ENCODE results near the gene ATF4.
"Not testable (repeated sequence)": the region's sequence is repeated elsewhere in the genome, so short reads cannot be mapped to it uniquely, and the experiment has no call there.

The ATF4 gene

DNA sequence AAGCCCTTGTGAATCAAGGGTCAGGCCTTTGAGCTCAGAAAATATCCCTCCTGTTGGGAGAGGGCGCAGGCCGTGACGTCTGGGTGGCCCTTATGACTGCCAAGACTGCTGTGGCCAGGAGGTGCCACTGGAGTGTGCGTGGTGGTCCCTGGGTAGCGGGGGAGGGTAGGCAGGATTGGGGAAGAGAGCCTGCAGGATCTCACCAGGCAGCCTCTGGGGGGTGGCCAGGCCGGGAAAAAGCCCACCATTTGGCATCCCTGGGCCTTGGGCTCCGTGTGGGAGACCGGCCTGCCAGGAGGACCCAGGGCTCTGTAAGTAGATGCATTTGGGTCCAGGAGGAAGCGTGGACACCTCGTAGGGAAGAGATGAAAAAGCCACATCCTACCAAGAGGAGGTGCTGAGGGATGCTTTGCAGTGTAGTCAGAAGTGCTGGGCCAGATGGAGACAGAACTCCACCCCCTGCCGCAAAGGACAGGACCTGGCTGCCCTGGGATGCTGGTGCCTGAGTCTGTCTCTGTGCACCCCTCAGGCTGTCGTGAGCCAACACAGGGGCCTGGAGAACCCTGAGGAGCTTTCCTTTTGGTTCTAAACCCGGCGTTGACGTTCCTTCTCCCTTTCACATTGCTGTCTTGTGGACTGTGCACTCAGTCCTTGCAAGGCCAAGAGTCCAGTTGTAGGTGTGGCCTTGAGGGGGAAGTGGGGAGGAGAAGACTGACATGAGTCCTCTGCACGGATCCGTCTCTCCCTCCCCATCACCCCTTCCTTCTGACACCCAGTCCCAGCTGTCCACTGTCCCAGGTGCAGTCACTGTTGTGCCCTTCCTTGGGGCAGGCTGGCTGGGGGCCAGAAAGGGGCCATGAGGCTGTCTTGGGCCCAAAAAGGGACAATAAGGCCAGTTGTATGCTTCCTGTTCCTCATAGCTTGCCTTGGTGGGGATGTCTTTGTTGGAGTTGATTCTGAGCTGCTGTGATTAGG is 31.0 kb upstream of the ATF4 start:
- no peak for DNase-seq (ENCODE audit: low read depth in 2 of 2)

DNA sequence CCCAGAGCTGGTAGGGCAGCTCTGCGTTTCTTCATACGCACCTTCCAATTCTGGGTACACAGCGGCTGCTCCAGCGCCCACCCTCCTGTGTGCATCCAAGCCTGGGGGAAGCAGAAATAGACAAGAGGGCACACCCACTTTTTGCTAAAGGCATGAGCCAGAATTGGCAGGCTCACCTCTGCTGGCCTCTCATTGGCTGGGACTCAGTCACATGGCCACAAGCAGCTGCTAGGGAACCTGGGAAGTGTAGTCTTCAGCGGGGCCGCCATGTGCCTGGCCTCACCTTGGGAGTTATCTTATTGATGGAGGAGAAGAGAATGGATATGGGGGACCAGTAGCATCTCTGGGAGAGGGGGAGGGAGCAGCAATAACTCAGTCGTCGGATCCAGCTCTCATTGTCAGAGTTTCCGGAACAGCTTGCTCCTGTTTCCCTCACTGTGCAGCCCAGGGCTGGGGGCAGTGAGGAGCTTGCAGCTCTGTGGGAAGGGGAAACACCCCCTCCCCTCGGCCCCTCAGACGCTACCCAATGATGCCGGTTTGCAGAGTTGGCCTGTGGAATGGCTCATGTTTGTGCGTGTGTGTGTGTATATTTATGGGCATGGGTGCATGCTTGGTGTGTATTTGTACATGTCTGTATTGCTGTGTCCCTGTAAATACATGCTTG is 30.1 kb upstream of the ATF4 start:
- DNase-seq (ENCODE audit: low read depth in 2 of 2): peak in 1 of 2 experiments; percentile 12

DNA sequence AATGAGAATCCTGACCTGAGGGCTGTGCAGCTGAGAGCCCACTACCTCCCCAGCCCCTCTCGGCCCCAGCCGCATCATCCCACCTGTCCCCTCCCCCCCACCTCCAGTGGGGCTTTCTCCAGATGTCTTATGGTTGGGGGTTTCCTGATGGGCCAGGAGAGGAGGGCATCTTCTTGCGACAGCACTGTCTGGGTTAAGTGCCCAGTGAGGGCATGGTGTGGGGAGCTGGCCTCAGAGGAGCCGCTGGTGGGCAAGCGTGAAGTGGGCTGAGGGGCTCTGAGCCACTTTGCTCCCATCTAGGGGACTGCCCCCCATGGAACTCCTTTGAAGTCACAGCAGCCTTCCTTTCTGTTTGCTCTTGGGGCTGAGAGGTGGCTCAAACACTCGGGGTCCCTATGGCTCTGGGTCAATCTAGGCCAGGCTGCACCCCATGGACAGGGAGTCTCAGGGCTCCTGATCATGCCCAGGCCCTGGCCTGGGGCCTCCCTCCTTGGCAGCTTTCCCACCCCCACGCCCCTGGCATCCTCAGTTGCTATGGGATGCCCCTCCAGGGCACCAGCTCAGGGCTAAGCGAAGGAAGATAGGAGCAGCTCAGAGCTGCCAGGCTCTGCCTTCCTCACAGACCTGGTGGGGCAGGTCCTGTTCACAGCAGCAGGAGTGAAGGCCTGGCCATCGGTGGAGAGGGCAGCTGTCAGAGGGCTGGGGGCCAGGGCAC is 29.2 kb upstream of the ATF4 start:
- DNase-seq (ENCODE audit: low read depth in 2 of 2): no peak

DNA sequence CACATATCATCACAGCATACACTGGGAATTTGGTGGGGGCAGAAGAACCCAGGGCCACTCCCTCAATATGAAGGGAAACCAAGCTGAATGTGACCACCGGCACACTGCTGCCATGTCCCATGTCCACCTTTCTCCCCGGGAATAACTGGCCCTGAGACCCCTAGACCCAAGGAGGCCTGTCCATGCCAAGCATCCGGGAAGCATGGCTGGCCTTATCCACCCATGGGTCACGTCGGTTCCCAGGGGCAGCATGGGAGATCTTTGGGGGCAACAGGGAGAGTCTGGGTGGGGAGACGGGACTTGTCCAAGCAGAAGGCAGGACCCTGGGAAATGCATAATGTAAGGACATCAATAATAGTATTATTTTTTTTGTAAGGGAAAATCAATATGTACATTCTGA is 28.7 kb upstream of the ATF4 start:
- DNase-seq (ENCODE audit: low read depth in 2 of 2): no peak

DNA sequence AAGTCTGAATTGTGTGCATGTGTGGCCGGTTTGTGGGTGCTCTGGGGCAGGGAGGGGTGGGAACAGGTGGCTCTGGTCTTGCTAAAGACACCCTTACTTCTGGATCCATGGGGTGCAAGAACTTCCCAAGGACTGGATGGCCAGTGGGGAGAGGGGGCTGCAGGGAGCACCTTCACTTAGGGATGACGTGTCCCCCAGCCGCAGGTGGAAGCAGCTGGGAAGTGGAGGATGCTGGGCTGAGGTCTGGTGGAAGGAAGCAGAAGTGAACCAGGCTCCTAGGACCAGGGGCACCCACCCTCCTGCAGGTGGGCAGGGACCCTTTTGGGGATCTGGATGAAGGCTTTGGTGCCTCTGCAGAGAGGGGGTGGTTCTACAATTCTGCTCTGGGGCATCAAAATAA is 28.2 kb upstream of the ATF4 start:
- DNase-seq (ENCODE audit: low read depth in 2 of 2): no peak

DNA sequence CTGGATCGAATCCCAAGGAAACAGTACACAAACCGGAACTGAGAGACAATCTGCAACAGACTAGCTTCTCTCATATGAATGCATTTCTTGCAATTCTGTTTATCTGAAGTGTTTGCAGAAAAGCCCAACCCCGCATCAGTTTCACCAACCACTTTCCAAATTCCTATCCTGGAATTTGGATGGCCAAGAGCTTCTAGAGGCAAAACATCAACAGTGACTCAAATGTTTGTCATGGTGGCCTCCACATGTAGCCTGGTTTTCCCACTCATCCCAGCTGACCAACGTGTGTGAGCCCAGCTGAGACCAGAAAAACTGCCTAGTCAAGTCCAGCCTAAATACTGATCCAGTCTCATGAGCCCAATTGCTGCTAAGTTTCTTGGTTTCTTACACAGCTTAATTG is 26.6 kb upstream of the ATF4 start:
- DNase-seq (ENCODE audit: low read depth in 2 of 2): peak in 1 of 2 experiments; percentile 30

DNA sequence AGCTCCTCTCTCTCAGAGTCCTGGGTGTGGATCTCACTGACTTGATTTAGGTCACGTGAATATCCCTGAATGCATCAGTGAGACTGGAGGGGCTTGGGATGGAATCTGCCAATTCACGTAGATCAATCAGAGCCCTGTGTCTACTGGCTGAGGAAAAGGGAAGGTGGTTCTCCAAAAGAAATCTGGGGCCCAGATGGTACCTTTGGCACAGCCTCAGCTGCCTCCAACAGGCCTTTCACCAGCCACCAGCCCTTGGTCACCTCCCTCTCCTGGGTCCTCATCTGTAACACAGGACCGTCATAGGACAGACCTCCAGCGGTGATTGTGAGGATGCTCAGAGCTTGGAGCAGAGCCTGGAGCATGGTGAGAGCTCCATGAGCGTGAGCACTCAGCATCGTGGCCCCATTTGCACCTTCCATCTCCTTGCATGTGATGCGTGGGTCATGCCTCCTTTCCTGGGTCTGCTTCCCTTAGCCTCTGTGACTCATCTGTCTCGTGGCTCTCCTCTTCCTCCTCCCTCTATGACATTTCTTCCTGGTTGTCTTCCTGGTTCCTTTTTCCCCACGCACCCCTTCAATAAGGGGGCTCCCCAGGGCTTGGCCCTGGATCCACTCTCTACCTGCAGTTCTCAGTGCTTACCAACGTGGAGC is 25.8 kb upstream of the ATF4 start:
- no peak for DNase-seq (ENCODE audit: low read depth in 2 of 2)

DNA sequence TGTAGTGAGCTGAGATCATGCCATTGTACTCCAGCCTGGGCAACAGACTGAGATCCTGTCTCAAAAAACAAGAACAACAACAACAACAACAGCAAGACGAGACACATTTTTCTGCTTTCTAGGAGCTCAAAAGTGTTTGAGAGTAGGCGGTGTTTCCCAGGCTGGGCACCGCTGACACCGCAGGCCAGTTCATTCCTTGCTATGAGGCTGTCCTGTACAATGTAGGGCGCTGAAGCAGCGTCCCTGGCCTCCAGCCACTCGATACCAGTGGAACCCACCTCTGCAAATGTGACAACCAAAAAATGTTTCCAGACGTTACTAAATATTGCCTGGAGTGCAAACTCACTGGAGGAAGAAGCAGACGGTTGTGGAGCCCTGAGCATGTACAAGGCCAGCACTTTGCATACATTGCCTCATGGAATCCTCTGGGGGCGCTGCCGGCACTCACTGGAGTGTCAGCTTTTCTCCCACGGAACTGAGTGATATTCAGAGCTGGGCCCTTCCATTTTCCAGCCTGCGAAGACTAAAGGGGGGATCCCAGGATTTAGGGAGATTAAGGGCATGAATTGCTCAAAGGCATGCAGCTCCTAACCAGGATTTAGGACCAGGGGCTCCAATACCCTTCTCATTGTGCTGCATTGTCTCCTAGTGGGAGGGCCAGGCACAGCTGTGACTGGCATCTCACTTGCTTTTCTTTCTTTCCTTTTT is 24.1 kb upstream of the ATF4 start:
- DNase-seq (ENCODE audit: low read depth in 2 of 2): no peak

DNA sequence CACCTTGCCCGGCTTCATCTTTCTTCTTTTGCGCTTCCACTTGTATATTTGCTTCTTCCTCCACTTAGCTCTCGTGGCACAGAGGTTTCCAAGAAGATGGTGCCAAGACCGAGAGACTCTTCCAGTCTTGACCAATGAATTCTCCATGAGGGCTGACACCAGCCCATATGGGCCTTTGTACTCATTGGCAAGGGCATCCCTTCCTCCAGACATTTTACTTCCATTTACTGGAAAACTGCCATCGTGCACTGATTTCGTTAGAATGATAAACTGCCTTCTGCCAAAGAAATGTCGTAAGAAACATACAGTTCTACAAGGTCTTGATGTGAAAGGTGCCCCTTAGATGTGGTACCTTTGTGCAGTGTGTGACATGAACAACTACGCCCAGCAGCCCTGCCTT is 22.9 kb upstream of the ATF4 start:
- DNase-seq (ENCODE audit: low read depth in 2 of 2): no peak

DNA sequence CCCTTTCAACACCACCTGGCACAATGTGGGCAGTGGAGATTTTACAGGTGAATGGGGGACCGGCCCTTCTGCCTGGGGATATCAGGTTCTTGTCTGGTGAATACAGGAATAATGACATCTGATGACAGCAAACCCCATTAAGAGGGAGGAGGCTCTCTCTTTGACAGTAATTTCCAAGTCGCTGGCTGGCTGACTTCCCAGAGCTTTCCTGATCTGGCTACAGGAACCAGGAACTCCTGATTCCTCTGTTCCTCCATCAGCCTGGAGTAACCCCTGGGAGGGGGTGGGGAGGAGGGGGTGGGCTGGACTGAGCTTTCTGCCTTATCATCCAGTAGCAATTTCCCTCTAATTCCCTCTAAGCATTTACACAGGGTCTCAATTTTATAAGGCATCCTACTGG is 22.0 kb upstream of the ATF4 start:
- DNase-seq (ENCODE audit: low read depth in 2 of 2): no peak

DNA sequence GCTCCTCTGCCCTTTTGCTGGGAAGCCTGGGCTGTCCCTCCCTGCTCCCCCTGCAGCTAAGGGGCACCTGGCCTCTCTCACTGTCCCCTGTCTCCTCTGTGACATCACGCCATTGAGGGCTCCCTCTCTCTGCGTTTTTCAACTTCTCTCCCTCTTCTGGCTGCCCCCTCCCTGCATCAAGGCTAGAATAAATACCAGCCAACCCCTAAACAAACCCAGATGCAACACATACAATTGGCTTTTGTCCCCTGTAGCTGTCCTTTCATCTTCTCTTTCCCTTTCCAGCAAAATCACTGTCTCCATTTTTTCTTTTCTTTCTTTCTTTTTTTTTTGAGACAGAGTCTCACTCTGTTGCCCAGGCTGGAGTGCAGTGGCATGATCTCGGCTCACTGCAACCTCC is 21.6 kb upstream of the ATF4 start:
- DNase-seq (ENCODE audit: low read depth in 2 of 2): no peak

DNA sequence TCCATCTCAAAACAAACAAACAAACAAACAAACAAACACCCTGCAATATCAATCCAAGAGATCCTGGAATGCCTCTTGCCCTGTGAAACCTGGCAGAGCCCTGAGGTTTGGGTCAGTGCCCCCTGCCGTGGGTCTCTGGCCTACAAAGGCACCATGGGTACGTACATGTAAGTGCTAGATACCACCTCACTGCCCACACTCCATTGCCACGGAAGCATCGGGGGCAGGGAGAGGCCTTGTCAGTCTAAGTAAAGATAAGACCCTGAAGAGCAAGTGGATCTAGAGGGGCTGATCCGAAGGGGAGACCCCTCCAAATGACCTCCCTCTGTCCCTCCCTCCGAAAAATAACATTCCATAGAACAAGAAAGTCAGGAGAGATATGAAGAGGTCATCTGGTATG is 20.3 kb upstream of the ATF4 start:
- no peak for DNase-seq (ENCODE audit: low read depth in 2 of 2)

DNA sequence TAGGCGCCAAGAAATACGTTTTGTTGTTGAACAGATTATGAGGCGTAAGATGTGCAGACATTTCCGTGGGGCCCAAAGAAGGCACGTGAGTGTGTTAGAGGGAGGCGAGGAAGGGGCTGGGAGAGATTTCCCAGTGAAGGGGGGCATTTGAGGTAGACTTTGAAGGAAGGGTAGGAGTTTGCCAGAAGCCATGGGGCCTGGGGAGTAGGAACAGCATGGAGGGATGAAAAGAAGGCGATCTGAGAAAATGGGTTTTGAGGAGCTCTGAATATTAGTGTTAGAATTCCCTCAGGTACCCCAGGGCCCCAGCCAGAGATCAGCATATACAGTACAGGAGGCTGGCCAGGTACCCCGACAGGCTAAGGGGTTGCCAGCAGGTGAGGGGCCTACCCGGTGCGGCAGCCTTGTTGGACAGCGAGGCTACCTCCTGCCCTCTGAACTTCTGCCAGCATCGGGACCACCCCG is 18.7 kb upstream of the ATF4 start:
- no peak for DNase-seq (ENCODE audit: low read depth in 2 of 2)

DNA sequence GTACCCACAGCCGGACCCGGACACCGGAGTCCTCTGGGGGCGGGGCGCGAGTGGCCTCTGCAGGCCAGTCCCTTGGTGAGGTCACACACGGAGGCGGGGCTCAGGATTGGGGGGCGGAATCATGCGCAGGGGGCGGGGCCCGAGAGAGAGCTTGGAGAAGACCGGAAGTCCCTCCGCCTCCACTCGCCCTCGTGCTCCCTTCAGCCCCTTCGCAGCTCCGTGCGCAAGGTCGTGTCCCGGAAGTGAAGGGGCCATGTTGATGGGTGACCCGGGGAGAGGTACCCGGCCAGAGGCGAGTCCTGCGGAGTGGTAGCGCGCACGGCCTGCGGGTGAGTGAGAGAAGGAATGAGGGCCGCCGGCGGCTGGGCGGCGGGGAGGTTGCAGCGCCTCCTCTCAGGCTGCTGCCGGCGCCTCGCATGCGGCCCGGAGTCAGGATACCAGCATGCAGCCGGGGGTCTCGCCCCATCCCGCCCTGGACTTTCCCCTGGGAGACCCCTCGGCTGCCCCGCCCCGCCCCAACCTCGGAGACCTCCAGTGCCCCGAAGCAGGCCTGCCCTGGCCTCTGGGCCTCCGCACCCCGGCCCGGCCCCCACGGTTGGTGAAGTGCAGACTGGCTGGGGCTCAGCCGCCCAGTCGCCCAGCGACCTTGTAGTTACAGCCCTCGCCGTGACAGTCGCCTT is 18.1 kb upstream of the ATF4 start, which contains the start of gene MIEF1:
Gene MIEF1 (plus strand): TSS at position 182 of the 680 bp plus-strand sequence. CDS start 9,005 bp downstream, outside the sequence.
- peak; percentile 74 to 75 for DNase-seq (ENCODE audit: low read depth in 2 of 2)

DNA sequence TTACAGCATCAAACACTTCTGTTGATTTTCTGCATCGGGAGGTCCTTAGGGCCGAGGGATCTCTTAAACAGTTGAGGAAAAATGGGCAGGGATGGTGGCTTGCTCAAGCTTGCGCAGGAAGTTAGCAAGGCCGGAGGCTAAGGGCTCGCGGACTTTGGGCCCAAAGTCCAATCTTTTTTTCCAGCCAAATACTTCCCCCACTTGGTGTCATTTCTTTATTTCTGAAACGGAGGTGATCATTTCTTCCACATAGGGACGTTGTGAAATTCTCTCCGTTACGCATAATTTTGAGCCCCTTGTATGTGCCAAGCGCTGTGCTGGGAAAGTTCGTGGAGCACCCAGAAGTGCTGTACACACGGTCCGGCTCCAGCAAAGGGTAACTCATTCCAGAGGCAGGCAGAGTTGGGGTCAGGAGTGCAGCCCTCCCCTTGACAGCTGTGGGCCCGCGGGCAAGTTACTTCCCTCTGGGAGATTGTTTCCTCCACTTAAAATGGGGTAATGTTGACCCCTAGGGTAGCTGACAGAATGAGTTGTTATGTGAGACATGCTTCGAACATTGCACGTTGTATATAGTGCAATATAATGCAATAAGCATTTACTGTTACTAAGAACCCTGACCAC is 17.5 kb upstream of the ATF4 start:
- DNase-seq (ENCODE audit: low read depth in 2 of 2): no peak

DNA sequence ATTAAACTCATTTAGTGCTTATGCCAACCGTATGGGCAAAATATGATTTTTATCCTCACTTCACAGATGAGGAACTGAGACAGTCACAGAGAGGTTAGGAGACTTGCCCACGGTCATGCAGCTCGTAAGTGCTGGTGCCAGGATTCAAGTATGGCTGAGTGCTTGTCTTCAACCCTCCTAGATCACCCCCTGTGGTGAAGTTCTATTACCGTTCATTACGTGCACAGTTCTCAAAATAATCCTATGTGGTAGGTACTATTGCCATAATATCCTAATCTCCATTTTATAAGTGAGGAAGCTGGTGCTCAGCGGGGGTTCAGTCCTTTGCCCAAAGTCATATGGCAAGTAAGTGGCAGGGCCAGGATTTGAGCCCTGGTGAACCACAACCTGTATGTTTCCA is 16.7 kb upstream of the ATF4 start:
- no peak for DNase-seq (ENCODE audit: low read depth in 2 of 2)

DNA sequence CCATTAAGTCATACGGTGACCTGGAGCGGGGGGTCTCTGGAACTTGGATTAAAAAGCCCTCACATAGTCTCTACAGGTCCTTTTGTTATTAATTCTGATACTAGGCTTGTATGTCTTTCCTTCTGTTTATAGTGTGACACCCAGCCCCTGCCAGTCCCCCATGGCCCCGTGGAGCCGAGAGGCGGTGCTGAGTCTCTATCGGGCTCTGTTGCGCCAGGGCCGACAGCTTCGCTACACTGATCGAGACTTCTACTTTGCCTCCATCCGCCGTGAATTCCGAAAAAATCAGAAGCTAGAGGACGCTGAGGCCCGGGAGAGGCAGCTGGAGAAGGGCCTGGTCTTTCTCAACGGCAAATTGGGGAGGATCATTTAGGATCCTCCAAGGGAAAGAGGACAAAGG is 16.3 kb upstream of the ATF4 start:
- DNase-seq (ENCODE audit: low read depth in 2 of 2): no peak

DNA sequence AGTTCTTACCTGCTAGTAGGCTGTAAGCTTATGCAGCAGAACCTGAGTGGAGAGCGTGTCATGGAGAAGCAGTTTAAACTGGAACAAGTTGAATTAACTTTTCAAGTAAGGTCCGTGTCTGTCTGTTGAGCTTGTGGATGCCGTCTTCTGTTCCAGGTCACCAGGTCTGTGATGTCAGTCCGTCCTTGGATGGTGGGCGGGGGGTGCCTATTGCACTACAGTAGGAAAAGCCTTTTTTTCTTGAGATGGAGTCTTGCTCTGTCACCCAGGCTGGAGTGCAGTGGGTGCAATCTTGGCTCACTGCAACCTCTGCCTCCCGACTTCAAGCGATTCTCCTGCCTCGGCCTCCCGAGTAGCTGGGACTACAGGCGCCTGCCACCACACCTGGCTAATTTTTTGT is 13.3 kb upstream of the ATF4 start:
- DNase-seq (ENCODE audit: low read depth in 2 of 2): not testable (repeated sequence)

DNA sequence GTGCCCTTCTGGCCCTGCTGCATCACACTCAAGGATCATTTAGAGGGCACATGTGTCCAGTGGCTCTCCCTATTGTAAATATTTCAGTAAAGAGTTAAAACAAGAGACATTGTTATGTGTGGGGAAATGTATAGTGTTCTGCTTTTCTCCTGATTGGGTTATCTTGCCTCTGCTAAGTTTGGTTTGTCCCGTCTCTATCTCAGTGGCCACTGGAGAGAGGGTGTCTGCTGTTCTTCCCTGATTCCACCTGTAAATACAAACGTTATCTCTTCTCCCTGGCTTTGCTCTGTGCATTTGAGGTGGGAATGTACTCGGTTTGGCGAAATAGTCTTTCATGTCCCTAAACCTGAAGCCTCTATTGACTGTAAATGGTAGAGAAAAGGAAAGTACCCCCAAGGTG is 12.0 kb upstream of the ATF4 start:
- DNase-seq (ENCODE audit: low read depth in 2 of 2): no peak

DNA sequence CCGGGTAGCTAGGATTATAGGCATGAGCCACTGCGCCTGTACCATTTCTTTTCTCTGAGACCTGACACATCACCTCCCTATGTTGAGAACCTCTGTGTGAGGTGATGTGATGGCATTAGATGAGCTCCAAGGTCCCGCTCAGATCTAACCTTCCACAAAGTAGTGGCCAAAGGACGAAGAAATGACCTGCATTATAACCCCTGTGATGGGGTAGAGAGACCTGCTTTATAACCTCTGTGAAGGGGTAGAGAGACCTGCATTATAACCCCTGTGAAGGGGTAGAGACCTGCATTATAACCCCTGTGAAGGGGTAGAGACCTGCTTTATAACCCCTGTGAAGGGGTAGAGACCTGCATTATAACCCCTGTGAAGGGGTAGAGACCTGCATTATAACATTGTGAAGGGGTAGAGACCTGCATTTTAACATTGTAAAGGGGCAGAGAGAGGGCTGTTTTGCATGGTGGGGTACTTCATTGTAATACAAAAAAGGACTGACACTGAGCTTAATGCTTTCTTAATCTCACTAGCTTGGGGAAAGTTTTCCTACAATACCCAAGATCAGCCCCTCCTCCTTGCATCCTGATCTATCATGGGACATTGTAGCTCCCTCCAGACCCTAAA is 9.7 kb upstream of the ATF4 start:
- no peak for DNase-seq (ENCODE audit: low read depth in 2 of 2)

Measured in fibroblast of skin of left quadriceps (primary cell).